GM19328 (cell line): ENCODE measurements around the gene TSHZ1.
"Not testable (repeated sequence)": the region's sequence is repeated elsewhere in the genome, so short reads cannot be mapped to it uniquely, and the experiment has no call there.

Source experiments
- ATAC-seq: cut with Tn5 transposase; IDR thresholded peaks from one replicate; pipeline ENCODE4 v1.9.1; 2021; ENCODE audit warnings: mild to moderate bottlenecking, moderate library complexity; ENCODE audit not compliant: unreplicated experiment

Gene TSHZ1

GRCh38 chr18:75290737-75291358 is 80.3 kb downstream of the TSHZ1 start:
- no peak for ATAC-seq

- ATAC-seq, result no peak
These were observed 80.9 kb downstream of the TSHZ1 start for GRCh38 chr18:75291460-75291859.

- no peak for ATAC-seq
These were observed 83.0 kb downstream of the TSHZ1 start for GRCh38 chr18:75293591-75293990.

- no peak for ATAC-seq
These were observed 87.1 kb downstream of the TSHZ1 start for GRCh38 chr18:75297731-75298130.

GRCh38 chr18:75304678-75305557 is 94.3 kb downstream of the TSHZ1 start:
- no peak for ATAC-seq

GRCh38 chr18:75305984-75306383 is 95.4 kb downstream of the TSHZ1 start:
- ATAC-seq, result no peak

GRCh38 chr18:75307530-75307929 is 96.9 kb downstream of the TSHZ1 start:
- ATAC-seq, result no peak

- no peak for ATAC-seq
These were observed 99.0 kb downstream of the TSHZ1 start for GRCh38 chr18:75309564-75309963.

- ATAC-seq, result no peak
These were observed 103.5 kb downstream of the TSHZ1 start for GRCh38 chr18:75314117-75314516.

GRCh38 chr18:75314606-75315005 is 104.0 kb downstream of the TSHZ1 start:
- ATAC-seq, result no peak

GRCh38 chr18:75316223-75316622 is 105.6 kb downstream of the TSHZ1 start:
- ATAC-seq, result no peak

GRCh38 chr18:75316826-75317225 is 106.2 kb downstream of the TSHZ1 start:
- ATAC-seq, result no peak

- no peak for ATAC-seq
These were observed 106.7 kb downstream of the TSHZ1 start for GRCh38 chr18:75317300-75317699.

GRCh38 chr18:75317703-75318102 is 107.1 kb downstream of the TSHZ1 start:
- ATAC-seq, result no peak

GRCh38 chr18:75319905-75320304 is 109.3 kb downstream of the TSHZ1 start:
- no peak for ATAC-seq

GRCh38 chr18:75320506-75320905 is 109.9 kb downstream of the TSHZ1 start:
- no peak for ATAC-seq

- no peak for ATAC-seq
These were observed 110.8 kb downstream of the TSHZ1 start for GRCh38 chr18:75321431-75321830.

- no peak for ATAC-seq
These were observed 111.6 kb downstream of the TSHZ1 start for GRCh38 chr18:75322206-75322605.

- no peak for ATAC-seq
These were observed 113.4 kb downstream of the TSHZ1 start for GRCh38 chr18:75323821-75324585.

- ATAC-seq, result no peak
These were observed 114.2 kb downstream of the TSHZ1 start for GRCh38 chr18:75324686-75325257.

GRCh38 chr18:75329753-75330152 is 119.2 kb downstream of the TSHZ1 start:
- ATAC-seq, result not testable (repeated sequence)
